ENCODE measurements around the gene SF3B5.

DNA sequence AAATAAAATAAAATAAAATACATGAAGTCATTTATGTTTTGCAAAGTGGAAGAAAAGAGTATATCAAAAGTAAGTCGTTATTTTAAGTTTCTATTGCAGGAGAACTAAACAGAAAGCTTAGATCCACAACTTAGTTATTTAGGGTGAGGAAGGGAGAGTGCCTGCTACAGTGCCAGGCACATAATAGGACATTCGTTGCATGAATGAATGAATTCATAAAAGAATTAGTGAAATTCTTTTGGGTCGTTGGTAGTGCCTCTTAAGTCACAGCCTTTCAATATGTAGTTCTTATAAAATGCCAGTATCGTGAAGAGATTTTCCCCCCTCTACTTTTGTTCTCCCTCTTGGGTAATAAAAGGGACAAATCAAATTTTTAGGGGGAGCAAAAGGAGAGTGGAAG, 29.1 kb downstream of the SF3B5 start:
- no peak for TF ChIP-seq POLR2A (IDR thresholded peaks at IDR 0.05)
- no peak for TF ChIP-seq EP300 (IDR thresholded peaks at IDR 0.05)
